GM18508 (cell line): Measurements from ENCODE around the gene DLG2.

Experiments
- ATAC-seq: cut with Tn5 transposase; IDR thresholded peaks from one replicate; pipeline ENCODE4 v1.9.1; 2021; ENCODE audit warnings: moderate number of reproducible peaks; ENCODE audit not compliant: insufficient read depth, unreplicated experiment

Gene DLG2

DNA sequence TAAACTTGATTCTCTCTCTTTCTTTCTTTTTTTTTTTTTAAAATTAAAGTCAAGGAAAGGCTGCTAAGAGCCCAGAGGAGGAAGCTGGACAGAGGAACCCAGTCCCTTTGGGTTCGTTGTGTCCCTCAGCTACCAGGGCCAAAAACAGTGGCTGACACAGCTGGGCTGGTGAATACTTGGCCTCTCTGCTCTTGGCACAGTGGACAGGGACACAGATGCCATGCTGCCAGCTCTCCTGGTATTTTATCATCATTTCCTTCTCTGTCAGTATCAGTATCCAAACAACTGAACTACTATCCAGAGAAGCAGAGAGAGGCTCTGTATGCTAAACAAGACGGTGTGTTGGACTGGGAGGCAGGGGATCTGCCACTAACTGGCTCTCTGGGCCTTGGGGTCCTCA is 2217.3 kb downstream of the DLG2 start:
- no peak for ATAC-seq

DNA sequence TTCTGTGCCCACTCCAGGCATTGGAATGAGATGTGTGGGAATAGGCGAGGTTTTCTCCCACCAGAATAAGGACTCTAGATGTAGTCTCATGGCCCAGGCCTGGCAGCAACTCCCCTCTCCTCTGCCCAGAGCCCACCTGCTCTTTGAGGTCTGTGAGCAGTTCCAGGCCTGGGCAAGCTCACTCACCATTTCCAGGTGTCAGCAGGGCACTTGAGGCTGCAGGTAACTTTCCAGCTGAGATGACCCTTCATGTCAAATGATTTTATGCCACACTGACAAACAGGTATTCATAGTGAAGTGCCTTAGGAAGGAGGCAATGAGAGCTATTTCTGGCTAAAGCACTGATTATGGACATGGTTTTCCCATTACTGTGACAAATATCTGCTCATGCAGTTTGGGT is 2217.7 kb downstream of the DLG2 start:
- no peak for ATAC-seq

DNA sequence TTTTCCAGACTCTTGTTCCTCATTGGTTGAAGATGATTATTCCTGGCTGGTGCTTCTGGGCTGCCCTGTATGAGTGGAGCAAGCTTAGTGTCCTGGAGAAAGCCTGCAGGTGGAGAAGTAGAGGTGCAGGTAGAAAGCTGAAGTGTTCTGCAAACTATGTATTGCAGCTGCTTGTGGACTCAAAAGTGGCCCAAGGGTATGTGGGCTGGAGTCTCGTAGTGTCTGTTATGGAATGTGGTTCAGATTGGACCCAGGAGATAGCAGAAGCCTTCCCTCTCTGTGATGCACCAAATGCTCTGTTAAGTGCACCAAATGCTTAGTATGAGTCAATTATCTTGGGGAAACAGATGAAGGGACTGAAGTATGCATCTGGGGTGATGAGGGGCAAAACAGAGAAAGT is 2218.2 kb downstream of the DLG2 start:
- no peak for ATAC-seq
